Adrenal gland (tissue), 12 donors: ENCODE data around the gene CMTM4. TPM values are rescaled to one million over a fixed set of nuclear protein-coding genes. Genes with fewer than 3 reads are reported as not detected.

Source experiments
- DNase-seq, 7 donors: peaks; one replicate each; pipeline ENCODE4 v3.0.0-alpha.2; 2019 to 2020
- H3K27ac ChIP-seq, 5 donors: fragments of 200-600 bp; sonication (generic) in 4 of 5; 1 replicate in 3 of 5; 2 replicates in 2 of 5; pipeline versions ENCODE4 v1.5.1 to v1.8.0; 2016 to 2020; ENCODE audit warnings: mild to moderate bottlenecking in 1 of 5
- H3K27me3 ChIP-seq: fragments of 200-600 bp; 2 replicates; pipeline ENCODE4 v1.8.0; 2021
- H3K36me3 ChIP-seq, 2 donors: fragments of 200-600 bp; replicated peaks in 1 of 2; 1 replicate in 1 of 2; 2 replicates in 1 of 2; pipeline versions ENCODE4 v1.5.1 to v1.8.0; 2018 to 2022
- H3K4me1 ChIP-seq, 2 donors: fragments of 200-600 bp; replicated peaks in 1 of 2; 1 replicate in 1 of 2; 2 replicates in 1 of 2; pipeline versions ENCODE4 v1.5.1 to v1.8.0; 2018 to 2021
- H3K4me3 ChIP-seq, 4 donors: fragments of 200-600 bp; sonication (generic) in 3 of 4; one replicate each; pipeline ENCODE4 v1.5.1; 2016 to 2018
- H3K9me3 ChIP-seq, 3 donors: fragments of 200-600 bp; sonication (generic) in 1 of 3; replicated peaks in 1 of 3; 1 replicate in 2 of 3; 2 replicates in 1 of 3; pipeline versions ENCODE4 v1.5.1 to v1.8.0; 2016 to 2021
- POLR2A ChIP-seq, 2 donors: fragments of 450-650 bp; IDR thresholded peaks; one replicate each; pipeline ENCODE4 v1.6.1; 2017; ENCODE audit warnings: antibody characterized with exemption in 2 of 2, mild to moderate bottlenecking in 2 of 2, moderate library complexity in 1 of 2
- WGBS, 4 donors: extraction: QIAGEN DNeasy Blood & Tissue Kit in 2 of 4; methylation state at CpG; one replicate each; pipeline versions ENCODE4 v1.1.5 to v1.1.7; 2013 to 2017; 5-methylcytosine and 5-hydroxymethylcytosine counted together
- intact Hi-C, 2 donors: fragments of 100-400 bp; cut with DNase I; formaldehyde crosslinking; loops; one replicate each; pipeline versions ENCODE4 v1.14.1 to v1.15.0; 2022 to 2023
- polyA plus RNA-seq, 3 donors: library from polyadenylated mRNA; stranded (reverse); fragments of 200-250 nt in 2 of 3; fragments of 350-450 nt in 1 of 3; fragmentation: Illumina TruSeq in 1 of 3; extraction: RNeasy Lipid Tissue Mini Kit (QIAGEN cat#74804) in 1 of 3; gene quantifications; one replicate each; pipeline ENCODE4 v1.2.3, GENCODE V29; 2013 to 2014
- total RNA-seq, 9 donors: library from RNA; depleted of rRNA in 4 of 9; stranded (reverse); fragments of >200 nt in 4 of 9; fragments of 120-200 nt in 1 of 9; fragmentation: NEBNext Ultra II Directional in 1 of 9; extraction: Animal tissue kit (Norgen Biotek cat#: 25700) in 1 of 9; gene quantifications; one replicate each; pipeline versions ENCODE4 v1.1.0 to v1.2.4, GENCODE V29; 2013 to 2023
- TF ChIP-seq, protein P1 (sequence below), 6 experiments: fragments of 450-650 bp in 4 of 6; fragments of 200-600 bp in 2 of 6; sonication (generic) in 1 of 6; IDR thresholded peaks; 1 replicate in 5 of 6; 2 replicates in 1 of 6; pipeline versions ENCODE4 v1.5.1 to v1.8.0; 2016 to 2021; ENCODE audit warnings: antibody characterized with exemption in 6 of 6, mild to moderate bottlenecking in 2 of 6, moderate library complexity in 1 of 6
- donor health status: healthy with polysubstance abuse.
- donor health status: Bipolar disorder and iron deficiency.
- donor health status: DM: yes; HTN: yes; CAD: no.
- donor health status: DM: no; HTN: no; CAD: no.
- donor health status: DM: no; HTN: no; CAD: no.
- donor health status: DM: yes; HTN: yes; CAD: no.

The CMTM4 gene
- total and polyA plus RNA-seq, 12 donors, result 9.2 to 35.3 (median 20.0) TPM

DNA sequence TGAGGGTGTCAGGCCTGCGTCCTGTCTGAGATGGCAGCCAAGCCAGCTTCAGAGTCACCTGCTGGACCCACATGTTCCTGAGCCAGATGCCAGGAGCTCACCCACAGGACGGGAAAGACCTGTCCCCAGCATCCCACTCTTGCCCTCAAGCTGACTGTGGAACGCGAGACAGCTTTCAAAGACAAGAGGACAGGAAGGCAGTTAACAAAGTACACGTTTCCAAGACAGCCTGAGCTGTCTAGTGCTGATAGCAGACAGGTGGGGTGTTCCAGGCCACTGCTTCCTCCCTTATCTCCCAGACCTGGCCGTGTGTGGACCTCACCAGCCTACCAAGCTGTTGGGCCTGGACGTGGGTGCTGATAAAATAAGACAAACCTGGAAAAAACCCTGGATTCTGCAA is 78.8 kb downstream of the CMTM4 start:
- H3K27me3 ChIP-seq, result no peaks in the 10 kb centered on the region
- no peak for DNase-seq
- peak overlapping the region in 1 of 5 donors; percentile 76 for H3K27ac ChIP-seq
- no peaks in the 10 kb centered on the region for H3K9me3 ChIP-seq
- TF ChIP-seq POLR2A (IDR thresholded peaks at IDR 0.05), result no peak
- TF ChIP-seq, protein P1, sequence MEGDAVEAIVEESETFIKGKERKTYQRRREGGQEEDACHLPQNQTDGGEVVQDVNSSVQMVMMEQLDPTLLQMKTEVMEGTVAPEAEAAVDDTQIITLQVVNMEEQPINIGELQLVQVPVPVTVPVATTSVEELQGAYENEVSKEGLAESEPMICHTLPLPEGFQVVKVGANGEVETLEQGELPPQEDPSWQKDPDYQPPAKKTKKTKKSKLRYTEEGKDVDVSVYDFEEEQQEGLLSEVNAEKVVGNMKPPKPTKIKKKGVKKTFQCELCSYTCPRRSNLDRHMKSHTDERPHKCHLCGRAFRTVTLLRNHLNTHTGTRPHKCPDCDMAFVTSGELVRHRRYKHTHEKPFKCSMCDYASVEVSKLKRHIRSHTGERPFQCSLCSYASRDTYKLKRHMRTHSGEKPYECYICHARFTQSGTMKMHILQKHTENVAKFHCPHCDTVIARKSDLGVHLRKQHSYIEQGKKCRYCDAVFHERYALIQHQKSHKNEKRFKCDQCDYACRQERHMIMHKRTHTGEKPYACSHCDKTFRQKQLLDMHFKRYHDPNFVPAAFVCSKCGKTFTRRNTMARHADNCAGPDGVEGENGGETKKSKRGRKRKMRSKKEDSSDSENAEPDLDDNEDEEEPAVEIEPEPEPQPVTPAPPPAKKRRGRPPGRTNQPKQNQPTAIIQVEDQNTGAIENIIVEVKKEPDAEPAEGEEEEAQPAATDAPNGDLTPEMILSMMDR (IDR thresholded peaks at IDR 0.05), result no peak
- intact Hi-C loops, result no loop called here
- no peak overlapping the region for H3K4me3 ChIP-seq
- peaks cover 14 to 30% of the 10 kb centered on the region in 2 donors for H3K4me1 ChIP-seq
- peaks cover 0 to 9% of the 10 kb centered on the region in 2 donors for H3K36me3 ChIP-seq
- 70 to 86% (median 83%) methylated on average over 7 of the region's 7 CpGs for WGBS, 4 donors

DNA sequence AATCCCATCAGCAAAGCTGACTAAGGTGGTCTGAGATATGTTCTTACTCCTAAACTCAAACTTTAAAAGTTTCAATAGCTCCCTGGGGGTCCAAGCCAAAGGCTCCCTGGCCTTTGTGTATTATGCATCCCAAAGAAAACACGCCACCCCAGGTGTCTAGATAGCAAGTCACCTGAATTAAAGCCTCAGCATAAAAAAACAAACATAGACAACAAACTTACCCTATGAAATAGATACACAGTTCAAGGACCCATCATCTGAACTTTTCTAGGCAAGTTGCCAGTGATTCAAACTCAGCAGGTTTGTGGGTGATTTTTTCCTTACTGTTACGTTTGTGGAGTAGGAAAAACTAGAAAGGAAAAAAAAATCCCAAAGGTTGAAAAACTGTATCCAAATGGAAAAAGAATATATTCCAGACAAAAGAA is 79.5 kb downstream of the CMTM4 start:
- Histone ChIP-seq H3K27me3 (no peaks in the 10 kb centered on the region), H3K27ac (peak overlapping the region in 3 of 5 donors; percentile 54 to 76 (median 60)), H3K36me3 (peaks cover 0 to 15% of the 10 kb centered on the region in 2 donors), H3K9me3 (no peaks in the 10 kb centered on the region), H3K4me3 (no peak overlapping the region), H3K4me1 (peaks cover 12 to 30% of the 10 kb centered on the region in 2 donors)
- intact Hi-C loops, result no loop called here
- 60 to 72% (median 66%) methylated on average over 2 of the region's 2 CpGs for WGBS, 4 donors
- DNase-seq, result peak in 1 of 7 donors; percentile 30
- no peak for TF ChIP-seq POLR2A (IDR thresholded peaks at IDR 0.05)
- TF ChIP-seq, protein P1 (IDR thresholded peaks at IDR 0.05), result no peak

DNA sequence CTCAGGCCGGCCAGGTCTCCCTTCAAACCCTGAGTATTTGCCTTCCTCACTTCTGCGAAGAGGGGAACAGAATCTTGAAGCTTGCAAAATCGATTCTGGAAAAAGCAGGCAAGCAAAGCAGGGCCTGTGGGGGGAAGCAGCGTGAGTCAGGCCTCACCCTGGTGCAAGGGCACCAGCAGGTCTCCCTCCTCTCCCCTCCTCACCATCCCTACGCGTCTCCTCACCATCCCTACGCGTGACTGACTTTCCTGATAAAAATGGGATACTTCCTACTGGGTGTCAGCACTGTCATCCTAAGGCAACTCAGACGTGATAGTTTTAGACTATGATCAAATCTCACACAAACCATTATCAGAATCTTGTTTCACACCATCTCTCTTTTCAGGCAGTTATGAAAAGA is 80.0 kb downstream of the CMTM4 start:
- intact Hi-C loops, result no loop called here
- Histone ChIP-seq H3K36me3 (peaks cover 0 to 19% of the 10 kb centered on the region in 2 donors), H3K27me3 (no peaks in the 10 kb centered on the region), H3K9me3 (no peaks in the 10 kb centered on the region), H3K4me1 (peaks cover 12 to 30% of the 10 kb centered on the region in 2 donors), H3K4me3 (no peak overlapping the region), H3K27ac (peak overlapping the region in 3 of 5 donors; percentile 54 to 76 (median 60))
- 39 to 68% (median 51%) methylated on average over 7 to 9 of the region's 9 CpGs for WGBS, 4 donors
- DNase-seq, result peak in 4 of 7 donors; percentile 41 to 75 (median 61)
- TF ChIP-seq POLR2A (IDR thresholded peaks at IDR 0.05), result no peak
- TF ChIP-seq, protein P1 (IDR thresholded peaks at IDR 0.05), result no peak

DNA sequence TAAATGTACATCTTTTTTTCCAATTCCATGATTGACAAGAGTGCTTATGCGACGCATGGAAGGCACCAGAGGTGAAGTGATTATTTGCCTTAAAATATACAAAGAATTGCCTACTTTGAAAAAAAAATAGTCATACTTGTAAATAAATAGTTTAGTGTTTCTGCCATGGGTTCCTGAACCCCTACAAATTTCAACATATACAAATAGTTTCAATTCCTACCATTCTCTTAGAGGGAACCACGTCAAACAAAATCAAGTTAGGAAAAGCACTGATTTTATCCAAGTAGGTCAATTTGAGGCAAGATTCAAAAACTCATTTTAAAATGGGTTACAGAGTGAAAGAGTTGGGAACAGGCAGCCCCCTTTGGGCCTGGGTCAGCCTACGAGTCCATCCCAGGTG is 80.4 kb downstream of the CMTM4 start:
- Histone ChIP-seq H3K36me3 (peaks cover 0 to 23% of the 10 kb centered on the region in 2 donors), H3K27ac (peak overlapping the region in 3 of 5 donors; percentile 54 to 76 (median 60)), H3K27me3 (no peaks in the 10 kb centered on the region), H3K9me3 (no peaks in the 10 kb centered on the region), H3K4me3 (no peak overlapping the region), H3K4me1 (peaks cover 12 to 30% of the 10 kb centered on the region in 2 donors)
- no peak for DNase-seq
- 67 to 85% (median 85%) methylated on average over 4 of the region's 4 CpGs for WGBS, 4 donors
- TF ChIP-seq, protein P1 (IDR thresholded peaks at IDR 0.05), result no peak
- no peak for TF ChIP-seq POLR2A (IDR thresholded peaks at IDR 0.05)
- intact Hi-C loops, result no loop called here
